HL-60 (cell line): ENCODE results near the gene FAM186B.
A peak's percentile ranks its signal among the peaks of the same experiment; 100 is the strongest.
"Not testable (repeated sequence)": the region's sequence is repeated elsewhere in the genome, so short reads cannot be mapped to it uniquely, and the experiment has no call there.

Source experiments
- DNase-seq, 2 experiments: peaks; one replicate each; pipeline ENCODE4 v3.0.0-alpha.2; 2010 to 2020; ENCODE audit warnings: low read depth in 1 of 2, low spot score in 1 of 2
- H3K27ac ChIP-seq: fragments of 250-450 bp; sonication (Bioruptor Pico); replicated peaks from 2 replicates; pipeline ENCODE4 v1.5.1; 2020; ENCODE audit warnings: mild to moderate bottlenecking, moderate library complexity
- H3K27me3 ChIP-seq: fragments of 250-450 bp; sonication (Bioruptor Pico); 2 replicates; pipeline ENCODE4 v1.5.1; 2021; ENCODE audit warnings: mild to moderate bottlenecking, moderate library complexity; ENCODE audit not compliant: insufficient read depth, poor library complexity, severe bottlenecking
- H3K4me3 ChIP-seq: replicated peaks from 2 replicates; pipeline ENCODE4 v1.5.1; 2011; ENCODE audit warnings: mild to moderate bottlenecking, control low read depth, low read length; ENCODE audit not compliant: insufficient read depth
- GABPA ChIP-seq: IDR thresholded peaks from 2 replicates; pipeline ENCODE4 v1.6.1; 2012; ENCODE audit warnings: low read depth
- POLR2AphosphoS5 ChIP-seq: IDR thresholded peaks from 2 replicates; pipeline ENCODE4 v1.6.1; 2012; ENCODE audit warnings: low read depth
- SPI1 ChIP-seq: IDR thresholded peaks from 2 replicates; pipeline ENCODE4 v1.6.1; 2012; ENCODE audit warnings: low read depth, mild to moderate bottlenecking, borderline replicate concordance
- long read RNA-seq: library from polyadenylated mRNA; unstranded; transcript quantifications from one replicate; pipeline ENCODE4 v2.0.0, GENCODE V29; 2020
- TF ChIP-seq, protein P1 (sequence below): IDR thresholded peaks from 2 replicates; pipeline ENCODE4 v1.6.1; 2012; ENCODE audit warnings: low read depth; ENCODE audit not compliant: insufficient replicate concordance
- TF ChIP-seq, protein P2 (sequence below): IDR thresholded peaks from one replicate; pipeline ENCODE4 v1.5.1; 2011; ENCODE audit warnings: low read length, control low read depth, inconsistent platforms; ENCODE audit not compliant: insufficient read depth

The FAM186B gene
- long read RNA-seq, partial matches to known transcripts, result 0 of 5 reads
- long read RNA-seq, other reads (novel, unspliced or antisense), result 5 of 5 reads

GRCh38 chr12:49605539-49605938 is at the start of gene FAM186B:
Gene FAM186B (minus strand): TSS chr12:49605639. CDS start chr12:49605477, 162 bp downstream.
- not testable (repeated sequence) for DNase-seq, H3K27me3 ChIP-seq, H3K27ac ChIP-seq, H3K4me3 ChIP-seq

DNA sequence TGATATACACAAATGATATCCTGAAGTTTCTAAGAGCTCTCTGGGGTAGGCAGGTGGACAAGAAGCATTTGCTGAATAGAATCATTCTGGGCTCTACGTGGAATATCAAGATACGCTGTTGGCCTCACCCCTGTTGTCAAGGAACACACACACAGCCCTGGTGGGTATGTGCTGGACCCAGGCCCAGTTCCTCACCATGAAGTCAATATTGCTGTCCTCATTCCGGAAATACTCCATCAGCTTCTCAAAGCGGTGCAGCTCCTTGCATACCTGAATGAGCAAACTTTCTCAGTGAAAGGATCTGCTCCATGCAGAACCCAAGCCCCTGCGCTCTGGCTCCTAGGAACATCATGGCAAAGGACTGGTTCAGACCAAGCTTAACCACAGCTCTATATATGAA is 49.3 kb upstream of the FAM186B start:
- H3K4me3 ChIP-seq, result no peak overlapping the region
- TF ChIP-seq SPI1 (no peak), GABPA (no peak), POLR2AphosphoS5 (no peak)
- TF ChIP-seq, protein P1, sequence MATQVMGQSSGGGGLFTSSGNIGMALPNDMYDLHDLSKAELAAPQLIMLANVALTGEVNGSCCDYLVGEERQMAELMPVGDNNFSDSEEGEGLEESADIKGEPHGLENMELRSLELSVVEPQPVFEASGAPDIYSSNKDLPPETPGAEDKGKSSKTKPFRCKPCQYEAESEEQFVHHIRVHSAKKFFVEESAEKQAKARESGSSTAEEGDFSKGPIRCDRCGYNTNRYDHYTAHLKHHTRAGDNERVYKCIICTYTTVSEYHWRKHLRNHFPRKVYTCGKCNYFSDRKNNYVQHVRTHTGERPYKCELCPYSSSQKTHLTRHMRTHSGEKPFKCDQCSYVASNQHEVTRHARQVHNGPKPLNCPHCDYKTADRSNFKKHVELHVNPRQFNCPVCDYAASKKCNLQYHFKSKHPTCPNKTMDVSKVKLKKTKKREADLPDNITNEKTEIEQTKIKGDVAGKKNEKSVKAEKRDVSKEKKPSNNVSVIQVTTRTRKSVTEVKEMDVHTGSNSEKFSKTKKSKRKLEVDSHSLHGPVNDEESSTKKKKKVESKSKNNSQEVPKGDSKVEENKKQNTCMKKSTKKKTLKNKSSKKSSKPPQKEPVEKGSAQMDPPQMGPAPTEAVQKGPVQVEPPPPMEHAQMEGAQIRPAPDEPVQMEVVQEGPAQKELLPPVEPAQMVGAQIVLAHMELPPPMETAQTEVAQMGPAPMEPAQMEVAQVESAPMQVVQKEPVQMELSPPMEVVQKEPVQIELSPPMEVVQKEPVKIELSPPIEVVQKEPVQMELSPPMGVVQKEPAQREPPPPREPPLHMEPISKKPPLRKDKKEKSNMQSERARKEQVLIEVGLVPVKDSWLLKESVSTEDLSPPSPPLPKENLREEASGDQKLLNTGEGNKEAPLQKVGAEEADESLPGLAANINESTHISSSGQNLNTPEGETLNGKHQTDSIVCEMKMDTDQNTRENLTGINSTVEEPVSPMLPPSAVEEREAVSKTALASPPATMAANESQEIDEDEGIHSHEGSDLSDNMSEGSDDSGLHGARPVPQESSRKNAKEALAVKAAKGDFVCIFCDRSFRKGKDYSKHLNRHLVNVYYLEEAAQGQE, result no peak
- TF ChIP-seq, protein P2, sequence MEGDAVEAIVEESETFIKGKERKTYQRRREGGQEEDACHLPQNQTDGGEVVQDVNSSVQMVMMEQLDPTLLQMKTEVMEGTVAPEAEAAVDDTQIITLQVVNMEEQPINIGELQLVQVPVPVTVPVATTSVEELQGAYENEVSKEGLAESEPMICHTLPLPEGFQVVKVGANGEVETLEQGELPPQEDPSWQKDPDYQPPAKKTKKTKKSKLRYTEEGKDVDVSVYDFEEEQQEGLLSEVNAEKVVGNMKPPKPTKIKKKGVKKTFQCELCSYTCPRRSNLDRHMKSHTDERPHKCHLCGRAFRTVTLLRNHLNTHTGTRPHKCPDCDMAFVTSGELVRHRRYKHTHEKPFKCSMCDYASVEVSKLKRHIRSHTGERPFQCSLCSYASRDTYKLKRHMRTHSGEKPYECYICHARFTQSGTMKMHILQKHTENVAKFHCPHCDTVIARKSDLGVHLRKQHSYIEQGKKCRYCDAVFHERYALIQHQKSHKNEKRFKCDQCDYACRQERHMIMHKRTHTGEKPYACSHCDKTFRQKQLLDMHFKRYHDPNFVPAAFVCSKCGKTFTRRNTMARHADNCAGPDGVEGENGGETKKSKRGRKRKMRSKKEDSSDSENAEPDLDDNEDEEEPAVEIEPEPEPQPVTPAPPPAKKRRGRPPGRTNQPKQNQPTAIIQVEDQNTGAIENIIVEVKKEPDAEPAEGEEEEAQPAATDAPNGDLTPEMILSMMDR, result no peak
- no peak overlapping the region for H3K27ac ChIP-seq
- no peaks in the 10 kb centered on the region for H3K27me3 ChIP-seq
- no peak for DNase-seq

DNA sequence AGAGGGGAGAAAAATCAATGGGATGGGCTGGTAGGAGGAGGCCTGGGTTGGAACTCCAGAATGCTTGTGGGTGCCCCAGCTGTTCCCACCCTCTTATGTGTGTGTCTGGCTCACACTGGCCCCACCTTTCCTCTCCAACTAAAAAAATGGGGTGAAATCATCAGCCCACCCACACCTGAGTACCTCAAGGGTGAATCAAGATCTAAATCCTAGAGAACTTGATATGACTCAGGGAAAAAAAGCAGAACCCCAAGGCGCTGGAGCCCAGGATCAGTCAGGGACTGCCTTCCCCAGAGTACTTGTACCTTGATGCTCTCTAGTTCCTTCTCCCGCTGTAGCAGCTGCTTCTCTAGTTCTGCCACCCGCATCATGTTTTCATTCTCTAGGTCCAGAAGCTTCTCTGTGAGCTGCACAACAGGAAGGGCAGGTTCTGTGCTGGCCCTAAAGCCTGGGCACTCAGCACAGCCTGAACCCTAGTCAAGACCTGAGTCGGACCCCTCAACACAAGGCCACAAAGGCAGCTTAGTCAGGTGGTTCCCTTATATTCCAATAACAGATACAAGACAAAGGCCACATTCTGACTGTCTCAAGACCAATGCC is 47.6 kb upstream of the FAM186B start:
- peak in 1 of 2 experiments; percentile 23 for DNase-seq
- TF ChIP-seq, protein P2, result no peak
- TF ChIP-seq GABPA, result no peak
- no peak for TF ChIP-seq POLR2AphosphoS5
- TF ChIP-seq SPI1, result peak; percentile 9; the same call in 1 of the 2 replicates
- TF ChIP-seq, protein P1, result no peak

DNA sequence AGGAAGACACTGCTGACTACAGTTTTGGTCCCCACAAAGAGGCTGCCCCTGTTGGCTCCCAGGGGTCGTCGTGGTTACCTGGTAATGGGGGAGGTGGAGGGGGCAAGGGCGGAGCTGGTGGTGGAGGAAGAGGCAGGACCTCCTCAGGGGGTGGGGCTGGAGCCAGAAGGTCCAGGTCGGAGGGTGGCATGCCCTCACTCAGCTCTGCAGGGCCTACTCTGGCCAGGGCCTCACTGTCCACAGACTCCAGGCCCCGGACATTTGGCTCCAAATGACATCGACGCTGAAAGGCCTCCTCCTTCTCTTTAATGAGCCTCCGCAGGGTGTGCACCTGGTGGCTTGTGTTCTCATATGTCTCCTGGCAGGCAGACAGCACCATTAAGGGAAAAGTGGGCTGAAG is 46.4 kb upstream of the FAM186B start:
- no peak for TF ChIP-seq SPI1
- TF ChIP-seq, protein P2, result no peak
- TF ChIP-seq POLR2AphosphoS5, result no peak
- TF ChIP-seq, protein P1, result no peak
- no peak for TF ChIP-seq GABPA
- H3K27me3 ChIP-seq, result no peaks in the 10 kb centered on the region
- no peak overlapping the region for H3K4me3 ChIP-seq
- no peak overlapping the region for H3K27ac ChIP-seq
- DNase-seq, result no peak

More for the DNA sequence above, 47.6 kb upstream of the FAM186B start:
- H3K27ac ChIP-seq, result no peak overlapping the region
- H3K27me3 ChIP-seq, result no peaks in the 10 kb centered on the region
- no peak overlapping the region for H3K4me3 ChIP-seq
